ENCODE measurements around the gene LEMD3.

LEMD3 gene

DNA sequence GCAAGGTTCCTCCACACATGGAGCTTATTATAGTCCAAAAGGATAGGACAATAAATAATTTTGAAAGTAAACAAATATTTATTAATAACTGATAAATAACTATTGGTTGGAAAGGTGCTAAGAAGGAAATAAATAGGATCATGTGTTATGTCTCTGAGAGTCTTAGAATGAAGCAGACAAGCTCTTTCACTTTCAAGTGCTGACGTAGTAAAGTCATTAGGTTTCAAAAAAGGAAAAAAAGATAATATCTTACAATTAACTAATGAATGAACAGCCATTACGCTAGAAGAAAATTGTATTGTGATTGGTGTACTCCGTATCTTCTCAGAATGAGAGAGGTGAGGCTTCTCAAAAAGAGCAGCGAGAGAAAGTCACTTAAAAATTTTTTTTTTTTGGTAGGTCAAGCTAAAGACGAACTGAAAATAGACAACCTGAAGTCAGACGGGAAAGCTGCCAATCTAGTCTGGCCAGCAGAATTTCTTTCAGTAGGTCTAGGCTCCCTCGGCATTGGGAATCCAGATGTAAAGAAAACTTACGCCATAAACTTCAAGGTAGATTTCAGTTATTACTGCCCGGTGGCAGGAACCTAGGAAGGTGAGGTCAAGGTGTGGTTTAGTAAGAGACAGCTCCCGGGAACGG lies 583 bp upstream of the LEMD3 start:
- ChIA-PET POLR2A (interaction anchor here (0.6 to 1.7 kb wide), 12 partner anchors 10 to 387 kb away, joined by 3 to 20 read pairs (median 3); no protein-coding TSS in a partner anchor), CTCF (interaction anchor here (0.6 to 1.3 kb wide), 7 partner anchors 10 to 996 kb away, joined by 3 to 5 read pairs (median 3); partner anchors contain the start of gene WIF1)
- H3K4me1 ChIP-seq (ENCODE audit: control insufficient read depth, insufficient read depth, low read length): no peaks in the 10 kb centered on the region
- TF ChIP-seq ZNF302 (tag by site-specific recombination; IDR thresholded peaks at IDR 0.05; ENCODE audit: low read depth) (0 out of 2 replicates have a peak, but pooled peaks have one; percentile 36), ZNF792 (tag by site-specific recombination; IDR thresholded peaks at IDR 0.05) (peak; percentile 85; the same call in 1 of the 2 replicates), ZNF175 (tag by site-specific recombination; IDR thresholded peaks at IDR 0.05) (no peak), ZNF292 (tag by site-specific recombination; IDR thresholded peaks at IDR 0.05; ENCODE audit: borderline replicate concordance, low read depth) (no peak), ZNF10 (tag by site-specific recombination; IDR thresholded peaks at IDR 0.05) (0 out of 2 replicates have a peak, but pooled peaks have one; percentile 13)
- TF ChIP-seq, protein P1, sequence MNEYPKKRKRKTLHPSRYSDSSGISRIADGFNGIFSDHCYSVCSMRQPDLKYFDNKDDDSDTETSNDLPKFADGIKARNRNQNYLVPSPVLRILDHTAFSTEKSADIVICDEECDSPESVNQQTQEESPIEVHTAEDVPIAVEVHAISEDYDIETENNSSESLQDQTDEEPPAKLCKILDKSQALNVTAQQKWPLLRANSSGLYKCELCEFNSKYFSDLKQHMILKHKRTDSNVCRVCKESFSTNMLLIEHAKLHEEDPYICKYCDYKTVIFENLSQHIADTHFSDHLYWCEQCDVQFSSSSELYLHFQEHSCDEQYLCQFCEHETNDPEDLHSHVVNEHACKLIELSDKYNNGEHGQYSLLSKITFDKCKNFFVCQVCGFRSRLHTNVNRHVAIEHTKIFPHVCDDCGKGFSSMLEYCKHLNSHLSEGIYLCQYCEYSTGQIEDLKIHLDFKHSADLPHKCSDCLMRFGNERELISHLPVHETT (tag by site-specific recombination; IDR thresholded peaks at IDR 0.05): no peak
- TF ChIP-seq, protein P2, sequence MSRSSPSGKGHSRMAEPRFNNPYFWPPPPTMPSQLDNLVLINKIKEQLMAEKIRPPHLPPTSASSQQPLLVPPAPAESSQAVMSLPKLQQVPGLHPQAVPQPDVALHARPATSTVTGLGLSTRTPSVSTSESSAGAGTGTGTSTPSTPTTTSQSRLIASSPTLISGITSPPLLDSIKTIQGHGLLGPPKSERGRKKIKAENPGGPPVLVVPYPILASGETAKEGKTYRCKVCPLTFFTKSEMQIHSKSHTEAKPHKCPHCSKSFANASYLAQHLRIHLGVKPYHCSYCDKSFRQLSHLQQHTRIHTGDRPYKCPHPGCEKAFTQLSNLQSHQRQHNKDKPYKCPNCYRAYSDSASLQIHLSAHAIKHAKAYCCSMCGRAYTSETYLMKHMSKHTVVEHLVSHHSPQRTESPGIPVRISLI (tag by site-specific recombination; IDR thresholded peaks at IDR 0.05): peak; percentile 37; the same call in 1 of the 2 replicates
- H3K9me3 ChIP-seq (ENCODE audit: control insufficient read depth, insufficient read depth, low read depth, low read length): no peaks in the 10 kb centered on the region
- peaks cover 0 to 11% of the 10 kb centered on the region in 2 experiments; a peak in 2 of 3 replicates for H3K36me3 ChIP-seq (ENCODE audit: control insufficient read depth in 2 of 2, insufficient read depth in 1 of 2, low read length in 2 of 2)
- H3K27ac ChIP-seq (ENCODE audit: extremely low read depth, low read depth, low read length): peak overlapping the region; percentile 95; the same call in 1 of the 2 replicates
- peak overlapping the region; percentile 88 for H3K4me3 ChIP-seq (ENCODE audit: low read depth, low read length)

DNA sequence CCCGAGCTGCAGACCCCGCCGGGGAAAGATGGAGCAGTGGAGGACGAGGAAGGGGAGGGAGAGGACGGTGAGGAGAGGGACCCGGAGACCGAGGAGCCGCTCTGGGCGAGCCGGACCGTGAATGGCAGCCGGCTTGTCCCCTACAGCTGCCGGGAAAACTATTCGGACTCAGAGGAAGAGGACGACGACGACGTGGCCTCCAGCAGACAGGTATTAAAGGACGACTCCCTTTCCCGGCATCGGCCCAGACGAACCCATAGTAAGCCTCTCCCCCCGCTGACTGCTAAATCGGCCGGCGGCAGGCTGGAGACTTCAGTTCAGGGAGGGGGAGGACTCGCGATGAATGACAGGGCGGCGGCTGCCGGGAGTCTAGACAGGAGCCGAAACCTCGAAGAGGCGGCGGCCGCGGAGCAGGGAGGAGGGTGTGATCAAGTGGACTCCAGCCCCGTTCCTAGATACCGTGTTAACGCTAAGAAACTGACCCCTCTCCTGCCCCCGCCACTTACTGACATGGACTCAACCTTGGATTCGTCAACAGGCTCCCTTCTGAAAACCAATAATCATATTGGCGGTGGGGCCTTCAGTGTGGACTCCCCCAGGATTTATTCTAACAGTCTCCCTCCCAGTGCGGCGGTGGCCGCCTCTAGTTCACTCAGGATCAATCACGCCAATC lies 962 bp downstream of the LEMD3 start:
- ChIA-PET POLR2A (interaction anchor here (1.4 to 1.7 kb wide), 2 partner anchors 9 to 47 kb away, joined by 7 to 20 read pairs; no protein-coding TSS in a partner anchor), CTCF (no interaction called here)
- peaks cover 5 to 23% of the 10 kb centered on the region in 2 experiments; a peak in 2 of 3 replicates for H3K36me3 ChIP-seq (ENCODE audit: control insufficient read depth in 2 of 2, insufficient read depth in 1 of 2, low read length in 2 of 2)
- peak overlapping the region; percentile 95 for H3K27ac ChIP-seq (ENCODE audit: extremely low read depth, low read depth, low read length)
- H3K4me3 ChIP-seq (ENCODE audit: low read depth, low read length): peak overlapping the region; percentile 88
- H3K9me3 ChIP-seq (ENCODE audit: control insufficient read depth, insufficient read depth, low read depth, low read length): no peaks in the 10 kb centered on the region
- no peaks in the 10 kb centered on the region for H3K4me1 ChIP-seq (ENCODE audit: control insufficient read depth, insufficient read depth, low read length)
- TF ChIP-seq ZNF596 (tag by site-specific recombination; IDR thresholded peaks at IDR 0.05): no peak
- TF ChIP-seq, protein P3, sequence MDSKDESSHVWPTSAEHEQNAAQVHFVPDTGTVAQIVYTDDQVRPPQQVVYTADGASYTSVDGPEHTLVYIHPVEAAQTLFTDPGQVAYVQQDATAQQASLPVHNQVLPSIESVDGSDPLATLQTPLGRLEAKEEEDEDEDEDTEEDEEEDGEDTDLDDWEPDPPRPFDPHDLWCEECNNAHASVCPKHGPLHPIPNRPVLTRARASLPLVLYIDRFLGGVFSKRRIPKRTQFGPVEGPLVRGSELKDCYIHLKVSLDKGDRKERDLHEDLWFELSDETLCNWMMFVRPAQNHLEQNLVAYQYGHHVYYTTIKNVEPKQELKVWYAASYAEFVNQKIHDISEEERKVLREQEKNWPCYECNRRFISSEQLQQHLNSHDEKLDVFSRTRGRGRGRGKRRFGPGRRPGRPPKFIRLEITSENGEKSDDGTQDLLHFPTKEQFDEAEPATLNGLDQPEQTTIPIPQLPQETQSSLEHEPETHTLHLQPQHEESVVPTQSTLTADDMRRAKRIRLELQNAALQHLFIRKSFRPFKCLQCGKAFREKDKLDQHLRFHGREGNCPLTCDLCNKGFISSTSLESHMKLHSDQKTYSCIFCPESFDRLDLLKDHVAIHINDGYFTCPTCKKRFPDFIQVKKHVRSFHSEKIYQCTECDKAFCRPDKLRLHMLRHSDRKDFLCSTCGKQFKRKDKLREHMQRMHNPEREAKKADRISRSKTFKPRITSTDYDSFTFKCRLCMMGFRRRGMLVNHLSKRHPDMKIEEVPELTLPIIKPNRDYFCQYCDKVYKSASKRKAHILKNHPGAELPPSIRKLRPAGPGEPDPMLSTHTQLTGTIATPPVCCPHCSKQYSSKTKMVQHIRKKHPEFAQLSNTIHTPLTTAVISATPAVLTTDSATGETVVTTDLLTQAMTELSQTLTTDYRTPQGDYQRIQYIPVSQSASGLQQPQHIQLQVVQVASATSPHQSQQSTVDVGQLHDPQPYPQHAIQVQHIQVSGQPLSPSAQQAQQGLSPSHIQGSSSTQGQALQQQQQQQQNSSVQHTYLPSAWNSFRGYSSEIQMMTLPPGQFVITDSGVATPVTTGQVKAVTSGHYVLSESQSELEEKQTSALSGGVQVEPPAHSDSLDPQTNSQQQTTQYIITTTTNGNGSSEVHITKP (tag by site-specific recombination; IDR thresholded peaks at IDR 0.05): peak; percentile 97
- TF ChIP-seq ZEB2 (tag by site-specific recombination; IDR thresholded peaks at IDR 0.05): peak; percentile 24; the same call in 1 of the 2 replicates
- TF ChIP-seq ZBTB7A (tag by site-specific recombination; IDR thresholded peaks at IDR 0.05; ENCODE audit: low read depth): no peak
- TF ChIP-seq, protein P4, sequence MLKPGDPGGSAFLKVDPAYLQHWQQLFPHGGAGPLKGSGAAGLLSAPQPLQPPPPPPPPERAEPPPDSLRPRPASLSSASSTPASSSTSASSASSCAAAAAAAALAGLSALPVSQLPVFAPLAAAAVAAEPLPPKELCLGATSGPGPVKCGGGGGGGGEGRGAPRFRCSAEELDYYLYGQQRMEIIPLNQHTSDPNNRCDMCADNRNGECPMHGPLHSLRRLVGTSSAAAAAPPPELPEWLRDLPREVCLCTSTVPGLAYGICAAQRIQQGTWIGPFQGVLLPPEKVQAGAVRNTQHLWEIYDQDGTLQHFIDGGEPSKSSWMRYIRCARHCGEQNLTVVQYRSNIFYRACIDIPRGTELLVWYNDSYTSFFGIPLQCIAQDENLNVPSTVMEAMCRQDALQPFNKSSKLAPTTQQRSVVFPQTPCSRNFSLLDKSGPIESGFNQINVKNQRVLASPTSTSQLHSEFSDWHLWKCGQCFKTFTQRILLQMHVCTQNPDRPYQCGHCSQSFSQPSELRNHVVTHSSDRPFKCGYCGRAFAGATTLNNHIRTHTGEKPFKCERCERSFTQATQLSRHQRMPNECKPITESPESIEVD (tag by site-specific recombination; IDR thresholded peaks at IDR 0.05): no peak
- peak; percentile 40; the same call in 1 of the 2 replicates for TF ChIP-seq ZNF366 (tag by site-specific recombination; conservative IDR thresholded peaks at IDR 0.05)
- peak; percentile 33; the same call in 1 of the 2 replicates for TF ChIP-seq WT1 (tag by site-specific recombination; IDR thresholded peaks at IDR 0.05)
- TF ChIP-seq ZNF48 (tag by site-specific recombination; IDR thresholded peaks at IDR 0.05): no peak
- TF ChIP-seq, protein P5, sequence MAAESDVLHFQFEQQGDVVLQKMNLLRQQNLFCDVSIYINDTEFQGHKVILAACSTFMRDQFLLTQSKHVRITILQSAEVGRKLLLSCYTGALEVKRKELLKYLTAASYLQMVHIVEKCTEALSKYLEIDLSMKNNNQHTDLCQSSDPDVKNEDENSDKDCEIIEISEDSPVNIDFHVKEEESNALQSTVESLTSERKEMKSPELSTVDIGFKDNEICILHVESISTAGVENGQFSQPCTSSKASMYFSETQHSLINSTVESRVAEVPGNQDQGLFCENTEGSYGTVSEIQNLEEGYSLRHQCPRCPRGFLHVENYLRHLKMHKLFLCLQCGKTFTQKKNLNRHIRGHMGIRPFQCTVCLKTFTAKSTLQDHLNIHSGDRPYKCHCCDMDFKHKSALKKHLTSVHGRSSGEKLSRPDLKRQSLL (tag by site-specific recombination; IDR thresholded peaks at IDR 0.05): no peak
- no peak for TF ChIP-seq ZNF114 (tag by site-specific recombination; IDR thresholded peaks at IDR 0.05)
- TF ChIP-seq GLIS1 (tag by site-specific recombination; IDR thresholded peaks at IDR 0.05): peak; percentile 62
- TF ChIP-seq ZNF610 (tag by site-specific recombination; IDR thresholded peaks at IDR 0.05; ENCODE audit: borderline replicate concordance): 0 out of 2 replicates have a peak, but pooled peaks have one; percentile 11
- TF ChIP-seq, protein P6, sequence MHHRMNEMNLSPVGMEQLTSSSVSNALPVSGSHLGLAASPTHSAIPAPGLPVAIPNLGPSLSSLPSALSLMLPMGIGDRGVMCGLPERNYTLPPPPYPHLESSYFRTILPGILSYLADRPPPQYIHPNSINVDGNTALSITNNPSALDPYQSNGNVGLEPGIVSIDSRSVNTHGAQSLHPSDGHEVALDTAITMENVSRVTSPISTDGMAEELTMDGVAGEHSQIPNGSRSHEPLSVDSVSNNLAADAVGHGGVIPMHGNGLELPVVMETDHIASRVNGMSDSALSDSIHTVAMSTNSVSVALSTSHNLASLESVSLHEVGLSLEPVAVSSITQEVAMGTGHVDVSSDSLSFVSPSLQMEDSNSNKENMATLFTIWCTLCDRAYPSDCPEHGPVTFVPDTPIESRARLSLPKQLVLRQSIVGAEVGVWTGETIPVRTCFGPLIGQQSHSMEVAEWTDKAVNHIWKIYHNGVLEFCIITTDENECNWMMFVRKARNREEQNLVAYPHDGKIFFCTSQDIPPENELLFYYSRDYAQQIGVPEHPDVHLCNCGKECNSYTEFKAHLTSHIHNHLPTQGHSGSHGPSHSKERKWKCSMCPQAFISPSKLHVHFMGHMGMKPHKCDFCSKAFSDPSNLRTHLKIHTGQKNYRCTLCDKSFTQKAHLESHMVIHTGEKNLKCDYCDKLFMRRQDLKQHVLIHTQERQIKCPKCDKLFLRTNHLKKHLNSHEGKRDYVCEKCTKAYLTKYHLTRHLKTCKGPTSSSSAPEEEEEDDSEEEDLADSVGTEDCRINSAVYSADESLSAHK (tag by site-specific recombination; IDR thresholded peaks at IDR 0.05): no peak

Measured in HEK293 (cell line).